Right lobe of liver (tissue), 6 donors: ENCODE measurements around the gene SLC9A5. TPM values are rescaled to one million over a fixed set of nuclear protein-coding genes. Genes with fewer than 3 reads are reported as not detected.

ENCODE experiments used
- ATAC-seq, 4 donors: fragments of 200-7000 bp; cut with Tn5 transposase; one replicate each; pipeline ENCODE4 v1.9.1; 2020; ENCODE audit warnings: mild to moderate bottlenecking in 4 of 4, moderate library complexity in 4 of 4
- DNase-seq, 3 donors: peaks; one replicate each; pipeline ENCODE4 v3.0.0-alpha.2; 2020
- H3K27ac ChIP-seq, 3 donors: fragments of 200-600 bp; one replicate each; pipeline ENCODE4 v1.8.0; 2022
- H3K27me3 ChIP-seq, 2 donors: fragments of 200-600 bp; one replicate each; pipeline ENCODE4 v1.8.0; 2022
- H3K36me3 ChIP-seq, 4 donors: fragments of 200-600 bp; sonication (generic) in 1 of 4; one replicate each; pipeline versions ENCODE4 v1.5.1 to v1.8.0; 2017 to 2022; ENCODE audit warnings: control low read depth in 1 of 4
- H3K4me1 ChIP-seq, 4 donors: fragments of 200-600 bp; sonication (generic) in 1 of 4; one replicate each; pipeline versions ENCODE4 v1.5.1 to v1.8.0; 2017 to 2022; ENCODE audit warnings: control low read depth in 1 of 4
- H3K4me3 ChIP-seq, 3 donors: fragments of 200-600 bp; one replicate each; pipeline ENCODE4 v1.8.0; 2022
- H3K9me3 ChIP-seq, 4 donors: fragments of 200-600 bp; sonication (generic) in 1 of 4; one replicate each; pipeline versions ENCODE4 v1.5.1 to v1.8.0; 2017 to 2022; ENCODE audit warnings: control low read depth in 1 of 4
- CTCF ChIP-seq, 4 donors: fragments of 200-600 bp in 3 of 4; fragments of 450-650 bp in 1 of 4; IDR thresholded peaks; one replicate each; pipeline versions ENCODE4 v1.5.1 to v1.8.0; 2016 to 2022; ENCODE audit warnings: antibody characterized with exemption in 4 of 4, mild to moderate bottlenecking in 2 of 4
- POLR2A ChIP-seq: fragments of 450-650 bp; IDR thresholded peaks from one replicate; pipeline ENCODE4 v1.6.1; 2017; ENCODE audit warnings: antibody characterized with exemption, mild to moderate bottlenecking
- WGBS: methylation state at CpG from one replicate; pipeline ENCODE4 v1.1.6; 2018; ENCODE audit warnings: low coverage, low lambda C conversion rate; ENCODE audit not compliant: insufficient coverage; ENCODE audit errors: missing lambda C conversion rate; 5-methylcytosine and 5-hydroxymethylcytosine counted together
- intact Hi-C, 2 donors: fragments of 100-400 bp; cut with DNase I; formaldehyde crosslinking; loops; one replicate each; pipeline versions ENCODE4 v1.11.2 to v1.14.1; 2022
- total RNA-seq, 6 experiments: library from RNA; depleted of rRNA in 2 of 6; stranded (reverse); fragments of >200 nt in 2 of 6; fragmentation: NEBNext Ultra II Directional in 3 of 6; extraction: Animal tissue kit (Norgen Biotek cat#: 25700) in 3 of 6; gene quantifications; one replicate each; pipeline versions ENCODE4 v1.1.0 to v1.2.4, GENCODE V29; 2016 to 2023
- donor health status: DM: no; HTN: yes; CAD: no.
- donor health status: DM: no; HTN: no; CAD: no.
- donor health status: DM: no; HTN: no; CAD: no.
- donor health status: DM: no; HTN: yes; CAD: no.
- donor health status: DM: no; HTN: yes; CAD: no.

Gene SLC9A5
- total RNA-seq, 6 experiments from 2014 or later = 0.06 to 0.53 (median 0.15) TPM

- Histone ChIP-seq H3K9me3 (no peaks in the 10 kb centered on the region), H3K36me3 (no peaks in the 10 kb centered on the region), H3K27me3 (peaks cover 0 to 10% of the 10 kb centered on the region in 2 donors), H3K4me3 (peak overlapping the region; percentile 33 to 34 (median 33)), H3K27ac (no peak overlapping the region), H3K4me1 (peaks cover 0 to 42% (median 0%) of the 10 kb centered on the region in 4 donors)
- 20% methylated on average over 4 of the region's 7 CpGs for WGBS
- TF ChIP-seq POLR2A (no peak), CTCF (IDR thresholded peaks at IDR 0.05) (no peak)
- ATAC-seq (no peak), DNase-seq (peak in 1 of 3 donors; percentile 22)
- intact Hi-C loops = no loop called here
Measured at GRCh38 chr16:67248073-67248400, 742 bp upstream of the SLC9A5 start.

GRCh38 chr16:67249178-67250044 is 632 bp downstream of the SLC9A5 start:
- 36% methylated on average over 7 of the region's 22 CpGs for WGBS
- Histone ChIP-seq H3K9me3 (no peaks in the 10 kb centered on the region), H3K27me3 (peaks cover 0 to 10% of the 10 kb centered on the region in 2 donors), H3K4me1 (peaks cover 0 to 42% (median 0%) of the 10 kb centered on the region in 4 donors), H3K36me3 (no peaks in the 10 kb centered on the region), H3K4me3 (peak overlapping the region; percentile 33 to 34 (median 33)), H3K27ac (no peak overlapping the region)
- DNase-seq (peak in 2 of 3 donors; percentile 7 to 47), ATAC-seq (no peak)
- intact Hi-C loops = loop anchor here in 1 of 2 donors (10.0 kb wide), 1 partner anchor 145 kb away; the partner anchor contains the start of gene TPPP3
- TF ChIP-seq POLR2A = no peak
- TF ChIP-seq CTCF (IDR thresholded peaks at IDR 0.05) = no peak

- ATAC-seq (no peak), DNase-seq (peak in 1 of 3 donors; percentile 4)
- TF ChIP-seq CTCF (IDR thresholded peaks at IDR 0.05) = no peak
- TF ChIP-seq POLR2A = no peak
- H3K9me3 ChIP-seq = no peaks in the 10 kb centered on the region
- WGBS = 79% methylated on average over 4 of the region's 4 CpGs
- H3K27me3 ChIP-seq = peaks cover 0 to 10% of the 10 kb centered on the region in 2 donors
- no peaks in the 10 kb centered on the region for H3K36me3 ChIP-seq
- H3K4me1 ChIP-seq = peaks cover 0 to 38% (median 0%) of the 10 kb centered on the region in 4 donors
- intact Hi-C loops = loop anchor here in 1 of 2 donors (10.0 kb wide), 1 partner anchor 145 kb away; the partner anchor contains the start of gene TPPP3
- H3K27ac ChIP-seq = no peak overlapping the region
- H3K4me3 ChIP-seq = no peak overlapping the region
Measured at GRCh38 chr16:67250045-67250327, 1.2 kb downstream of the SLC9A5 start.

- ATAC-seq (no peak), DNase-seq (no peak)
- Histone ChIP-seq H3K27ac (no peak overlapping the region), H3K4me1 (peaks cover 0 to 13% (median 0%) of the 10 kb centered on the region in 4 donors), H3K4me3 (no peak overlapping the region), H3K9me3 (no peaks in the 10 kb centered on the region), H3K36me3 (no peaks in the 10 kb centered on the region), H3K27me3 (peaks cover 0 to 10% of the 10 kb centered on the region in 2 donors)
- WGBS = no CpG with 5 or more reads among the region's 4 CpGs
- intact Hi-C loops = loop anchor here in 1 of 2 donors (10.0 kb wide), 1 partner anchor 142 kb away; the partner anchor contains the start of gene TPPP3
- TF ChIP-seq POLR2A (no peak), CTCF (IDR thresholded peaks at IDR 0.05) (no peak)
Measured at GRCh38 chr16:67252609-67253497, 4.1 kb downstream of the SLC9A5 start.
